Stomach (tissue), 4 donors: ENCODE results near the gene ZDHHC20.

Source experiments
- POLR2A ChIP-seq, 4 donors: fragments of 450-650 bp; IDR thresholded peaks; one replicate each; pipeline ENCODE4 v1.6.1; 2016; ENCODE audit warnings: antibody characterized with exemption in 4 of 4, control low read depth in 2 of 4, mild to moderate bottlenecking in 1 of 4, moderate library complexity in 1 of 4
- TF ChIP-seq, protein P1 (sequence below), 7 experiments: fragments of 450-650 bp in 4 of 7; fragments of 200-600 bp in 3 of 7; sonication (generic) in 3 of 7; IDR thresholded peaks; one replicate each; pipeline ENCODE4 v1.5.1; 2016 to 2019; ENCODE audit warnings: antibody characterized with exemption in 7 of 7, control low read depth in 2 of 7, mild to moderate bottlenecking in 1 of 7

- no peak for TF ChIP-seq POLR2A (IDR thresholded peaks at IDR 0.05)
- TF ChIP-seq, protein P1, sequence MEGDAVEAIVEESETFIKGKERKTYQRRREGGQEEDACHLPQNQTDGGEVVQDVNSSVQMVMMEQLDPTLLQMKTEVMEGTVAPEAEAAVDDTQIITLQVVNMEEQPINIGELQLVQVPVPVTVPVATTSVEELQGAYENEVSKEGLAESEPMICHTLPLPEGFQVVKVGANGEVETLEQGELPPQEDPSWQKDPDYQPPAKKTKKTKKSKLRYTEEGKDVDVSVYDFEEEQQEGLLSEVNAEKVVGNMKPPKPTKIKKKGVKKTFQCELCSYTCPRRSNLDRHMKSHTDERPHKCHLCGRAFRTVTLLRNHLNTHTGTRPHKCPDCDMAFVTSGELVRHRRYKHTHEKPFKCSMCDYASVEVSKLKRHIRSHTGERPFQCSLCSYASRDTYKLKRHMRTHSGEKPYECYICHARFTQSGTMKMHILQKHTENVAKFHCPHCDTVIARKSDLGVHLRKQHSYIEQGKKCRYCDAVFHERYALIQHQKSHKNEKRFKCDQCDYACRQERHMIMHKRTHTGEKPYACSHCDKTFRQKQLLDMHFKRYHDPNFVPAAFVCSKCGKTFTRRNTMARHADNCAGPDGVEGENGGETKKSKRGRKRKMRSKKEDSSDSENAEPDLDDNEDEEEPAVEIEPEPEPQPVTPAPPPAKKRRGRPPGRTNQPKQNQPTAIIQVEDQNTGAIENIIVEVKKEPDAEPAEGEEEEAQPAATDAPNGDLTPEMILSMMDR (IDR thresholded peaks at IDR 0.05) = no peak
These were observed 96.4 kb downstream of the ZDHHC20 start for GRCh38 chr13:21362741-21363140.
